SU-DHL-6 (cell line): Measurements from ENCODE around the gene FCN2.

ENCODE experiments used
- H2AFZ ChIP-seq: fragments of 200-600 bp; sonication (generic); 2 replicates; pipeline ENCODE4 v1.6.1; 2014; ENCODE audit warnings: low read depth, mild to moderate bottlenecking, moderate library complexity, mixed read lengths, antibody characterized with exemption, low read length; ENCODE audit not compliant: severe bottlenecking
- H3F3A ChIP-seq: fragments of 200-600 bp; shearing (Covaris generic); 2 replicates; pipeline ENCODE4 v1.6.0; 2016; ENCODE audit warnings: antibody characterized with exemption, mild to moderate bottlenecking; ENCODE audit not compliant: insufficient read depth
- H3K27ac ChIP-seq: fragments of 200-600 bp; sonication (generic); 2 replicates; pipeline ENCODE4 v1.5.1; 2016; ENCODE audit warnings: low read depth, mild to moderate bottlenecking, low read length, moderate library complexity, mixed read lengths
- H3K27me3 ChIP-seq: fragments of 200-600 bp; sonication (generic), shearing (Covaris generic); 2 replicates; pipeline ENCODE4 v1.6.0; 2014; ENCODE audit warnings: mild to moderate bottlenecking, low read length
- H3K36me3 ChIP-seq: fragments of 200-600 bp; sonication (generic); 2 replicates; pipeline ENCODE4 v1.6.1; 2014; ENCODE audit warnings: mild to moderate bottlenecking, low read length, mixed read lengths
- H3K4me2 ChIP-seq: fragments of 300-600, 200-600 bp; shearing (Covaris generic), sonication (generic); 2 replicates; pipeline ENCODE4 v1.6.0; 2014; ENCODE audit warnings: low read length, low read depth, mild to moderate bottlenecking; ENCODE audit not compliant: poor library complexity, severe bottlenecking
- H3K4me3 ChIP-seq: fragments of 200-600 bp; sonication (generic); 2 replicates; pipeline ENCODE4 v1.5.1; 2014; ENCODE audit warnings: antibody characterized with exemption, low read length, mild to moderate bottlenecking, mixed read lengths; ENCODE audit not compliant: insufficient read depth, poor library complexity, severe bottlenecking
- H3K79me2 ChIP-seq: fragments of 200-600 bp; sonication (generic); 2 replicates; pipeline ENCODE4 v1.6.1; 2014; ENCODE audit warnings: mild to moderate bottlenecking, low read length, moderate library complexity; ENCODE audit not compliant: insufficient read depth
- H3K9ac ChIP-seq: fragments of 200-600 bp; sonication (generic); 2 replicates; pipeline ENCODE4 v1.7.0; 2014; ENCODE audit warnings: mild to moderate bottlenecking, low read length
- H3K9me2 ChIP-seq: fragments of 200-600 bp; sonication (generic); replicated peaks from 2 replicates; pipeline ENCODE4 v1.6.1; 2014; ENCODE audit warnings: low read length; ENCODE audit not compliant: insufficient read depth
- H3K9me3 ChIP-seq: fragments of 200-600 bp; sonication (generic); 2 replicates; pipeline ENCODE4 v1.6.1; 2014; ENCODE audit warnings: low read length, mixed read lengths; ENCODE audit not compliant: insufficient read depth
- H4K20me1 ChIP-seq: fragments of 200-600 bp; sonication (generic); 2 replicates; pipeline ENCODE4 v1.6.1; 2014; ENCODE audit warnings: low read depth, mild to moderate bottlenecking, antibody characterized with exemption, low read length, moderate library complexity, mixed read lengths
- EZH2phosphoT487 ChIP-seq: fragments of 200-600 bp; sonication (generic), shearing (Covaris generic); conservative IDR thresholded peaks from 2 replicates; pipeline ENCODE4 v1.6.1; 2018; ENCODE audit warnings: mild to moderate bottlenecking, antibody characterized with exemption, low read length, moderate library complexity, mixed read lengths
- TF ChIP-seq, protein P1 (sequence below): fragments of 200-600 bp; sonication (generic); IDR thresholded peaks from one replicate; pipeline ENCODE4 v1.5.1; 2017; ENCODE audit warnings: antibody characterized with exemption, mild to moderate bottlenecking, low read length, moderate library complexity; ENCODE audit not compliant: insufficient read depth, poor library complexity, severe bottlenecking

Gene FCN2

GRCh38 chr9:134883040-134883782 lies 2.6 kb downstream of the FCN2 start:
- no peaks in the 10 kb centered on the region for H3K79me2 ChIP-seq
- no peak overlapping the region for H3K4me3 ChIP-seq
- no peak overlapping the region for H2AFZ ChIP-seq
- no peak overlapping the region for H3K4me2 ChIP-seq
- no peaks in the 10 kb centered on the region for H3F3A ChIP-seq
- no peaks in the 10 kb centered on the region for H3K9me2 ChIP-seq
- TF ChIP-seq, protein P1, sequence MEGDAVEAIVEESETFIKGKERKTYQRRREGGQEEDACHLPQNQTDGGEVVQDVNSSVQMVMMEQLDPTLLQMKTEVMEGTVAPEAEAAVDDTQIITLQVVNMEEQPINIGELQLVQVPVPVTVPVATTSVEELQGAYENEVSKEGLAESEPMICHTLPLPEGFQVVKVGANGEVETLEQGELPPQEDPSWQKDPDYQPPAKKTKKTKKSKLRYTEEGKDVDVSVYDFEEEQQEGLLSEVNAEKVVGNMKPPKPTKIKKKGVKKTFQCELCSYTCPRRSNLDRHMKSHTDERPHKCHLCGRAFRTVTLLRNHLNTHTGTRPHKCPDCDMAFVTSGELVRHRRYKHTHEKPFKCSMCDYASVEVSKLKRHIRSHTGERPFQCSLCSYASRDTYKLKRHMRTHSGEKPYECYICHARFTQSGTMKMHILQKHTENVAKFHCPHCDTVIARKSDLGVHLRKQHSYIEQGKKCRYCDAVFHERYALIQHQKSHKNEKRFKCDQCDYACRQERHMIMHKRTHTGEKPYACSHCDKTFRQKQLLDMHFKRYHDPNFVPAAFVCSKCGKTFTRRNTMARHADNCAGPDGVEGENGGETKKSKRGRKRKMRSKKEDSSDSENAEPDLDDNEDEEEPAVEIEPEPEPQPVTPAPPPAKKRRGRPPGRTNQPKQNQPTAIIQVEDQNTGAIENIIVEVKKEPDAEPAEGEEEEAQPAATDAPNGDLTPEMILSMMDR, result no peak
- TF ChIP-seq EZH2phosphoT487, result no peak
- no peak overlapping the region for H3K9ac ChIP-seq
- H3K36me3 ChIP-seq, result no peaks in the 10 kb centered on the region
- H3K9me3 ChIP-seq, result no peaks in the 10 kb centered on the region
- no peaks in the 10 kb centered on the region for H3K27me3 ChIP-seq
- H4K20me1 ChIP-seq, result no peaks in the 10 kb centered on the region
- no peak overlapping the region for H3K27ac ChIP-seq

DNA sequence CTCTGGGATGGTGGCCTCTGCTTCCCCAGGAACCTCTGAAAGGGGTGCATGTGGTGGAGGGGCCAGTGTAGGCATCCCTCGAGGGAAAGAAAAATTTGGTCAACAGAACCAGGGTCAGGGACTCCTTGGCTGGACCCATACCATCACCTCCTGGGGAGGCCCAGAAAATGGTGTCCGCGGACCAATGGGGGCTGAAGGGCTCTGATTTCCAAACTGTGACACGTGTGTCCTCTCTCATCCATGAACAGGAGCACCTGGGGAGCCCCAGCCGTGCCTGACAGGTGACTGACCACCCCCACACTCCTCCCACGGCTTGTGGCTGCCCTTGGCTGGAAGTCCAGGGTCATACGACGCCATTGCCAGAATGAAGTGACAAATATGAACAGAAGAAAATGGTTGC lies 3.9 kb downstream of the FCN2 start:
- Histone ChIP-seq H3K9ac (no peak overlapping the region), H3K27me3 (no peaks in the 10 kb centered on the region), H3K79me2 (no peaks in the 10 kb centered on the region), H3K27ac (no peak overlapping the region), H3K9me2 (no peaks in the 10 kb centered on the region), H3F3A (peaks cover 6% of the 10 kb centered on the region; the same call in 1 of the 2 replicates), H3K4me3 (no peak overlapping the region), H3K36me3 (no peaks in the 10 kb centered on the region), H4K20me1 (no peaks in the 10 kb centered on the region), H2AFZ (no peak overlapping the region), H3K9me3 (no peaks in the 10 kb centered on the region), H3K4me2 (no peak overlapping the region)
- TF ChIP-seq EZH2phosphoT487, result no peak
- TF ChIP-seq, protein P1, result no peak

DNA sequence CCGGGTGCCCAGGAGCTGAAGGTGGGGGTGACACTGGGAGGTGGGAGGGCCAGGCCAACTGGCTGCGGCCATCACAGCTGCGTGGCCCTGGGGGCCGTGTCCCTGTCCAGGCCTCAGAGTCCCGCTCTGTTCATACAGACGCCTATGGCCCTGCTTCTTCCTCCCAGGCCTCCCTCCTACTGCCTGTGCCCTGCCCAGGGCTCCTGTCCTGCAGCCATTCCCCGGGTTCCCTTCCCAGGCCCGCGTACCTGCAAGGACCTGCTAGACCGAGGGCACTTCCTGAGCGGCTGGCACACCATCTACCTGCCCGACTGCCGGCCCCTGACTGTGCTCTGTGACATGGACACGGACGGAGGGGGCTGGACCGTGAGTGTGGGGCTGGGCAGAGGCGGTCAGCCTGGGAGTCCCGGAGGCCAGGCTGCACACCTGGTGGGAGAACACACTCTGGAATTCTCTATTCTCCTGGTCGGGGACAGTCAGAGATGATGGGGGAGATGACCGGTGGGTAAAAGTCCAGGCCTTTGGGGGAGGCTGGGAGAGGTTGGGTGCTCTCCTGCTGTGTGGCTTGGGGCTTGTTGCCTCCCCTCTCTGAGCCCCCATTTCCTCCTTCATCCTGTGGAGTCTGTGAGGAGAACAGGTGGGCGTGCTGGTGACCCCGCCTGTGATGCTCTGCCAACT lies 4.5 kb downstream of the FCN2 start:
- no peaks in the 10 kb centered on the region for H3K9me3 ChIP-seq
- H3K9me2 ChIP-seq, result no peaks in the 10 kb centered on the region
- H2AFZ ChIP-seq, result no peak overlapping the region
- no peak overlapping the region for H3K4me2 ChIP-seq
- H3K9ac ChIP-seq, result no peak overlapping the region
- no peaks in the 10 kb centered on the region for H4K20me1 ChIP-seq
- H3K27me3 ChIP-seq, result no peaks in the 10 kb centered on the region
- no peak overlapping the region for H3K4me3 ChIP-seq
- no peaks in the 10 kb centered on the region for H3K36me3 ChIP-seq
- H3F3A ChIP-seq, result peaks cover 8% of the 10 kb centered on the region
- no peak overlapping the region for H3K27ac ChIP-seq
- TF ChIP-seq EZH2phosphoT487, result no peak
- TF ChIP-seq, protein P1, result no peak
- no peaks in the 10 kb centered on the region for H3K79me2 ChIP-seq
